CD4-positive, alpha-beta T cell (primary cell): ENCODE results near the gene LST1. TPM values are rescaled to one million over a fixed set of nuclear protein-coding genes. Genes with fewer than 3 reads are reported as not detected.

ENCODE experiments used
- ATAC-seq: fragments of 200-7000 bp; cut with Tn5 transposase; one replicate; pipeline ENCODE4 v1.10.0; 2022; ENCODE audit warnings: mild to moderate bottlenecking; ENCODE audit not compliant: poor library complexity
- CTCF ChIA-PET: fragments of 350-600 bp; sonication (Branson Sonifier 250); formaldehyde crosslinking; loops from one replicate; lab custom pipeline; 2021; ENCODE audit warnings: antibody characterized with exemption, inconsistent platforms; lab: Charles Lee
- POLR2A ChIA-PET: fragments of 350-600 bp; sonication (Branson Sonifier 250); formaldehyde crosslinking; loops from one replicate; lab custom pipeline; 2021; ENCODE audit warnings: antibody characterized with exemption, inconsistent platforms; lab: Charles Lee
- DNase-seq, 14 experiments: peaks; one replicate each; pipeline ENCODE4 v3.0.0-alpha.2; 2013 to 2020; ENCODE audit warnings: mixed read lengths in 2 of 14
- H3K27ac ChIP-seq, 2 donors: one replicate each; pipeline versions ENCODE4 v1.5.1 to v1.7.0; 2013; ENCODE audit warnings: low read length in 2 of 2, low read depth in 1 of 2, mild to moderate bottlenecking in 1 of 2
- H3K27me3 ChIP-seq, 2 experiments: 1 replicate in 1 of 2; 2 replicates in 1 of 2; pipeline versions ENCODE4 v1.6.1 to v1.7.0; 2013; ENCODE audit warnings: low read length in 2 of 2, control low read depth in 1 of 2, mild to moderate bottlenecking in 1 of 2, moderate library complexity in 1 of 2; ENCODE audit not compliant: insufficient read depth in 2 of 2, control insufficient read depth in 1 of 2
- H3K36me3 ChIP-seq: one replicate; pipeline ENCODE4 v1.6.1; 2013; ENCODE audit warnings: low read length, control low read depth; ENCODE audit not compliant: insufficient read depth
- H3K4me1 ChIP-seq: one replicate; pipeline ENCODE4 v1.6.1; 2013; ENCODE audit warnings: low read length, control low read depth; ENCODE audit not compliant: insufficient read depth
- H3K4me3 ChIP-seq: one replicate; pipeline ENCODE4 v1.5.1; 2013; ENCODE audit warnings: mild to moderate bottlenecking, low read length, moderate library complexity
- H3K9me3 ChIP-seq, 2 experiments: 1 replicate in 1 of 2; 2 replicates in 1 of 2; pipeline versions ENCODE4 v1.6.1 to v1.7.0; 2013; ENCODE audit warnings: low read length in 2 of 2, mild to moderate bottlenecking in 2 of 2, control low read depth in 1 of 2, moderate library complexity in 1 of 2; ENCODE audit not compliant: control insufficient read depth in 1 of 2, insufficient read depth in 1 of 2
- H3K27ac Mint-ChIP-seq: one replicate; pipeline ENCODE4 v1.8.0; 2020; ENCODE audit warnings: mixed read lengths
- H3K27me3 Mint-ChIP-seq: one replicate; pipeline ENCODE4 v1.8.0; 2021; ENCODE audit warnings: mixed read lengths
- H3K36me3 Mint-ChIP-seq: one replicate; pipeline ENCODE4 v1.8.0; 2021; ENCODE audit warnings: low read depth, mixed read lengths
- H3K4me1 Mint-ChIP-seq: one replicate; pipeline ENCODE4 v1.8.0; 2021; ENCODE audit warnings: low read depth, mixed read lengths
- H3K4me3 Mint-ChIP-seq: one replicate; pipeline ENCODE4 v1.8.0; 2020; ENCODE audit warnings: mild to moderate bottlenecking, mixed read lengths
- H3K9me3 Mint-ChIP-seq: one replicate; pipeline ENCODE4 v1.8.0; 2020; ENCODE audit warnings: mixed read lengths
- CTCF ChIP-seq: fragments of 200-600 bp; IDR thresholded peaks from one replicate; pipeline ENCODE4 v1.8.0; 2022; ENCODE audit warnings: antibody characterized with exemption, mild to moderate bottlenecking
- intact Hi-C, 2 experiments: fragments of 100-400 bp; cut with DNase I in 1 of 2; cut with micrococcal nuclease in 1 of 2; formaldehyde crosslinking; loops; one replicate each; pipeline versions ENCODE4 v1.15.1 to v1.9.0; 2023 to 2025; cut with DNase I, micrococcal nuclease
- total RNA-seq, 174 experiments: library from RNA in 2 of 174; stranded (reverse) in 2 of 174; gene quantifications; one replicate each; pipeline ENCODE4 v1.2.3 and lab custom pipeline; 2021 to 2026

Gene LST1
- total RNA-seq, 2 experiments from 2014 or later, result 8.9 to 10.3 TPM

- Mint-ChIP-seq H3K27ac (peak overlapping the region; percentile 90), H3K27me3 (no peaks in the 10 kb centered on the region), H3K36me3 (peaks cover 47% of the 10 kb centered on the region), H3K4me3 (peak overlapping the region; percentile 82), H3K9me3 (no peaks in the 10 kb centered on the region), H3K4me1 (peaks cover 62% of the 10 kb centered on the region)
- Histone ChIP-seq H3K4me1 (peaks cover 72% of the 10 kb centered on the region), H3K27me3 (no peaks in the 10 kb centered on the region), H3K27ac (peak overlapping the region; percentile 63 to 74), H3K4me3 (peak overlapping the region; percentile 44), H3K9me3 (no peaks in the 10 kb centered on the region), H3K36me3 (peaks cover 28% of the 10 kb centered on the region)
- intact Hi-C loops, result loop anchor here in 1 of 2 experiments (1.0 to 2.0 kb wide), 3 partner anchors 8 to 21 kb away; partner anchors contain the start of gene LTA
- ChIA-PET POLR2A (interaction anchor here (1.1 to 34.9 kb wide), 5 partner anchors 9 to 303 kb away, joined by 3 to 1160 read pairs (median 10); partner anchors contain the start of genes LST1, LTA, LTB and NCR3), CTCF (interaction anchor here (0.9 to 6.2 kb wide), 5 partner anchors 9 to 38 kb away, joined by 3 to 32 read pairs (median 8); partner anchors contain the start of gene LTB)
- DNase-seq, result peak in 7 of 14 experiments; percentile 29 to 81 (median 65)
- TF ChIP-seq CTCF, result no peak
- ATAC-seq, result peak; percentile 58
These were observed 25.9 kb upstream of the LST1 start for GRCh38 chr6:31559958-31560696.

- no peak for ATAC-seq
- POLR2A ChIA-PET, result interaction anchor here (1.1 to 34.9 kb wide), 3 partner anchors 10 to 302 kb away, joined by 3 to 1160 read pairs (median 8); partner anchors contain the start of genes LST1, LTA, LTB and NCR3
- peaks cover 28% of the 10 kb centered on the region for H3K36me3 ChIP-seq
- intact Hi-C loops, result loop anchor here in 1 of 2 experiments (1.0 kb wide), 1 partner anchor 8 kb away; no protein-coding TSS in a partner anchor
- Mint-ChIP-seq H3K36me3 (peaks cover 53% of the 10 kb centered on the region), H3K4me1 (peaks cover 67% of the 10 kb centered on the region), H3K27ac (peak overlapping the region; percentile 90), H3K27me3 (no peaks in the 10 kb centered on the region), H3K9me3 (no peaks in the 10 kb centered on the region), H3K4me3 (peak overlapping the region; percentile 82)
- peaks cover 76% of the 10 kb centered on the region for H3K4me1 ChIP-seq
- no peak for DNase-seq
- CTCF ChIA-PET, result interaction anchor here (2.4 to 6.2 kb wide), 3 partner anchors 9 to 37 kb away, joined by 8 to 32 read pairs (median 11); no protein-coding TSS in a partner anchor
- H3K27me3 ChIP-seq, result no peaks in the 10 kb centered on the region
- H3K27ac ChIP-seq, result peak overlapping the region; percentile 35 to 74
- H3K9me3 ChIP-seq, result no peaks in the 10 kb centered on the region
- no peak overlapping the region for H3K4me3 ChIP-seq
- TF ChIP-seq CTCF, result no peak
These were observed 25.4 kb upstream of the LST1 start for GRCh38 chr6:31560697-31561058.

- peak overlapping the region; percentile 95 for H3K27ac Mint-ChIP-seq
- no peaks in the 10 kb centered on the region for H3K9me3 Mint-ChIP-seq
- Histone ChIP-seq H3K36me3 (peaks cover 15% of the 10 kb centered on the region), H3K4me1 (peaks cover 78% of the 10 kb centered on the region), H3K27ac (peak overlapping the region; percentile 78 to 88), H3K9me3 (no peaks in the 10 kb centered on the region), H3K4me3 (no peak overlapping the region), H3K27me3 (no peaks in the 10 kb centered on the region)
- intact Hi-C loops, result loop anchor here in 1 of 2 experiments (1.0 kb wide), 1 partner anchor 7 kb away; no protein-coding TSS in a partner anchor
- ATAC-seq (no peak), DNase-seq (peak in 5 of 14 experiments; percentile 46 to 70 (median 58))
- POLR2A ChIA-PET, result interaction anchor here (1.0 to 34.9 kb wide), 5 partner anchors 10 to 94 kb away, joined by 3 to 1160 read pairs (median 10); partner anchors contain the start of genes DDX39B, LST1, LTA and LTB
- no peaks in the 10 kb centered on the region for H3K27me3 Mint-ChIP-seq
- H3K4me1 Mint-ChIP-seq, result peaks cover 81% of the 10 kb centered on the region
- H3K4me3 Mint-ChIP-seq, result peak overlapping the region; percentile 65
- CTCF ChIA-PET, result interaction anchor here (0.9 to 4.3 kb wide), 8 partner anchors 9 to 31 kb away, joined by 3 to 38 read pairs (median 6); partner anchors contain the start of genes DDX39B and LST1
- peaks cover 43% of the 10 kb centered on the region for H3K36me3 Mint-ChIP-seq
- no peak for TF ChIP-seq CTCF
These were observed 18.3 kb upstream of the LST1 start for GRCh38 chr6:31567531-31568370.
